GM12878 (cell line): Measurements from ENCODE around the gene HSD3B1. TPM values are rescaled to one million over a fixed set of nuclear protein-coding genes. Genes with fewer than 3 reads are reported as not detected.

Source experiments
- ATAC-seq: fragments of 200-7000 bp; cut with Tn5 transposase; 3 replicates; pipeline ENCODE4 v1.9.1; 2020; ENCODE audit warnings: mild to moderate bottlenecking, moderate library complexity
- BruUV-seq: library from RNA; stranded (reverse); fragments of 400-500 nt; replicated peaks from 2 replicates; lab custom pipeline; 2021; lab: Mats Ljungman, UMichigan
- CTCF ChIA-PET: fragments of 300-600 bp; sonication (Branson Sonifier 250); formaldehyde crosslinking; extraction: SDS; loops from one replicate; lab custom pipeline; 2021; ENCODE audit warnings: inconsistent platforms; lab: Yijun Ruan, JAX
- POLR2A ChIA-PET: fragments of 350-600 bp; formaldehyde crosslinking; extraction: SDS; loops from one replicate; lab custom pipeline; 2021; ENCODE audit warnings: inconsistent platforms; lab: Charles Lee
- RAD21 ChIA-PET: fragments of 300-600 bp; sonication (Branson Sonifier 250); formaldehyde crosslinking; loops from one replicate; lab custom pipeline; 2023; ENCODE audit warnings: antibody characterized with exemption; ENCODE audit not compliant: unreplicated experiment; lab: Charles Lee
- SMC1A ChIA-PET: fragments of 300-600 bp; sonication (Branson Sonifier 250); formaldehyde crosslinking; loops from one replicate; lab custom pipeline; 2023; ENCODE audit not compliant: unreplicated experiment, uncharacterized antibody; lab: Charles Lee
- DNase-seq: peaks from one replicate; pipeline ENCODE4 v3.0.0-alpha.2; 2011; ENCODE audit warnings: low read depth, low spot score
- FAIRE-seq: peaks from 3 replicates; lab custom pipeline; 2011; peaks lifted over from hg19 to GRCh38; lab: Jason Lieb, UNC
- H2AFZ ChIP-seq: 2 replicates; pipeline ENCODE4 v1.6.0; 2011; ENCODE audit warnings: low read depth, low read length, control low read depth; ENCODE audit not compliant: control insufficient read depth
- H3K27ac ChIP-seq: 2 replicates; pipeline ENCODE4 v1.5.1; 2011; ENCODE audit warnings: control low read depth; ENCODE audit not compliant: control insufficient read depth, insufficient read depth
- H3K27me3 ChIP-seq, 2 experiments: replicated peaks in 1 of 2; 2 replicates each; pipeline versions ENCODE4 v1.6.0 to v1.6.1; 2011; ENCODE audit warnings: low read length in 1 of 2; ENCODE audit not compliant: control insufficient read depth in 2 of 2, insufficient read depth in 2 of 2
- H3K36me3 ChIP-seq, 2 experiments: 2 replicates each; pipeline ENCODE4 v1.5.1; 2011; ENCODE audit warnings: low read length in 1 of 2; ENCODE audit not compliant: control insufficient read depth in 2 of 2, insufficient read depth in 2 of 2
- H3K4me1 ChIP-seq: 2 replicates; pipeline ENCODE4 v1.6.1; 2011; ENCODE audit warnings: mild to moderate bottlenecking, low read length, moderate library complexity, mixed read lengths; ENCODE audit not compliant: control insufficient read depth, insufficient read depth
- H3K4me2 ChIP-seq: 2 replicates; pipeline ENCODE4 v1.6.0; 2011; ENCODE audit warnings: control low read depth; ENCODE audit not compliant: control insufficient read depth, insufficient read depth
- H3K4me3 ChIP-seq: fragments of 200-600 bp; sonication (generic); 2 replicates; pipeline ENCODE4 v1.5.1; 2016
- H3K79me2 ChIP-seq: 2 replicates; pipeline ENCODE4 v1.6.0; 2011; ENCODE audit warnings: low read length; ENCODE audit not compliant: control insufficient read depth, insufficient read depth
- H3K9ac ChIP-seq: 2 replicates; pipeline ENCODE4 v1.8.0; 2011; ENCODE audit warnings: low read length, control low read depth, mixed read lengths; ENCODE audit not compliant: control insufficient read depth, insufficient read depth
- H3K9me3 ChIP-seq: replicated peaks from 3 replicates; pipeline ENCODE4 v1.5.1; 2011; ENCODE audit warnings: mild to moderate bottlenecking, low read length; ENCODE audit not compliant: control insufficient read depth, insufficient read depth
- H4K20me1 ChIP-seq: 2 replicates; pipeline ENCODE4 v1.6.0; 2011; ENCODE audit not compliant: control insufficient read depth, insufficient read depth
- CEBPZ ChIP-seq: fragments of 150-350 bp; IDR thresholded peaks from 2 replicates; pipeline ENCODE4 v1.6.1; 2016; ENCODE audit warnings: low read depth, low read length
- CREM ChIP-seq: IDR thresholded peaks from 2 replicates; pipeline ENCODE4 v1.6.1; 2014; ENCODE audit warnings: antibody characterized with exemption, low read depth
- CUX1 ChIP-seq: IDR thresholded peaks from 2 replicates; pipeline ENCODE4 v1.6.1; 2012; ENCODE audit warnings: improper control_type of control experiment, low read depth, low read length; ENCODE audit not compliant: insufficient replicate concordance
- EP300 ChIP-seq, 2 experiments: fragments of 150-350 bp in 1 of 2; IDR thresholded peaks; 2 replicates each; pipeline ENCODE4 v1.6.1; 2011 to 2012; ENCODE audit warnings: low read depth in 2 of 2, low read length in 2 of 2, borderline replicate concordance in 1 of 2, improper control_type of control experiment in 1 of 2, inconsistent platforms in 1 of 2; ENCODE audit not compliant: control insufficient read depth in 1 of 2
- ESRRA ChIP-seq: IDR thresholded peaks from 2 replicates; pipeline ENCODE4 v1.6.1; 2012; ENCODE audit warnings: mild to moderate bottlenecking, low read length, improper control_type of control experiment
- EZH2 ChIP-seq: IDR thresholded peaks from 2 replicates; pipeline ENCODE4 v1.6.1; 2012; ENCODE audit warnings: low read depth, mild to moderate bottlenecking, control low read depth, inconsistent platforms, low read length, borderline replicate concordance; ENCODE audit not compliant: control insufficient read depth
- NKRF ChIP-seq: fragments of 450-650 bp; conservative IDR thresholded peaks from 2 replicates; pipeline ENCODE4 v1.6.1; 2017; ENCODE audit warnings: mild to moderate bottlenecking, moderate library complexity
- NR2C1 ChIP-seq: fragments of 450-650 bp; IDR thresholded peaks from 2 replicates; pipeline ENCODE4 v1.6.1; 2017; ENCODE audit warnings: antibody characterized with exemption, mild to moderate bottlenecking, moderate library complexity
- RAD51 ChIP-seq: fragments of 450-650 bp; IDR thresholded peaks from 2 replicates; pipeline ENCODE4 v1.6.1; 2016; ENCODE audit warnings: moderate library complexity, mild to moderate bottlenecking, inconsistent platforms
- RB1 ChIP-seq: fragments of 450-650 bp; formaldehyde crosslinking; IDR thresholded peaks from 2 replicates; pipeline ENCODE4 v1.6.1; 2017; ENCODE audit warnings: mild to moderate bottlenecking, borderline replicate concordance
- SMAD5 ChIP-seq: IDR thresholded peaks from 2 replicates; pipeline ENCODE4 v1.6.1; 2016; ENCODE audit warnings: antibody characterized with exemption, low read depth
- SPI1 ChIP-seq: IDR thresholded peaks from 2 replicates; pipeline ENCODE4 v1.6.1; 2011; ENCODE audit warnings: low read depth, mild to moderate bottlenecking, low read length, moderate library complexity, borderline replicate concordance; ENCODE audit not compliant: insufficient read depth
- SREBF2 ChIP-seq: IDR thresholded peaks from 2 replicates; pipeline ENCODE4 v1.6.1; 2012; ENCODE audit warnings: mild to moderate bottlenecking, low read length
- ZBED1 ChIP-seq: IDR thresholded peaks from 2 replicates; pipeline ENCODE4 v1.6.1; 2016; ENCODE audit warnings: borderline replicate concordance
- ZNF384 ChIP-seq: IDR thresholded peaks from 2 replicates; pipeline ENCODE4 v1.6.1; 2012; ENCODE audit warnings: low read depth, mild to moderate bottlenecking, low read length, improper control_type of control experiment, borderline replicate concordance
- WGBS: methylation state at CpG from one replicate; pipeline ENCODE4 v1.1.6; 2016; ENCODE audit warnings: low lambda C conversion rate; ENCODE audit not compliant: insufficient replicate concordance, insufficient coverage; ENCODE audit errors: missing lambda C conversion rate; 5-methylcytosine and 5-hydroxymethylcytosine counted together
- in situ Hi-C: fragments of 300-500 bp; cut with MboI; formaldehyde crosslinking; loops from 9 replicates; pipeline ENCODE4 v1.14.3; 2018; ENCODE audit warnings: mixed read lengths
- intact Hi-C: fragments of 100-400 bp; cut with micrococcal nuclease; formaldehyde crosslinking; loops from one replicate; pipeline ENCODE4 v1.14.2; 2022; ENCODE audit not compliant: unreplicated experiment
- polyA plus RNA-seq, 11 experiments: library from polyadenylated mRNA; depleted of rRNA in 4 of 11; unstranded in 6 of 11; stranded (reverse) in 5 of 11; fragments of >200 nt; fragmentation: Nextera tagmentation in 4 of 11; fragmentation: Illumina TruSeq in 1 of 11; extraction: Ambion mirVana in 4 of 11; extraction: Trizol in 1 of 11; gene quantifications; 1 replicate in 1 of 11; 2 replicates in 10 of 11; pipeline versions ENCODE4 v1.2.1 to v1.2.3, GENCODE V29; 2011 to 2016; ENCODE audit warnings: inconsistent platforms in 2 of 11, missing spikeins in 2 of 11, low read depth in 1 of 11
- total RNA-seq, 4 experiments: library from RNA; depleted of rRNA in 3 of 4; stranded (reverse); fragments of >200 nt in 3 of 4; fragmentation: Illumina TruSeq in 1 of 4; extraction: Trizol in 1 of 4; gene quantifications; 2 replicates each; pipeline versions ENCODE4 v1.2.1 to v1.2.3, GENCODE V29; 2013 to 2021

HSD3B1 gene
- total and polyA plus RNA-seq, 10 of the 15 experiments (the other 5 are each of a cell fraction or from before 2014, with no cell fraction given): not detected

GRCh38 chr1:119480175-119480574, 26.8 kb upstream of the HSD3B1 start:
- ATAC-seq: no peak
- WGBS: 0% methylated on average over 1 of the region's 2 CpGs
- no peak for TF ChIP-seq NKRF
- TF ChIP-seq ESRRA: no peak
- TF ChIP-seq RB1: no peak
- TF ChIP-seq CREM: no peak
- TF ChIP-seq CUX1: no peak
- no peak for TF ChIP-seq RAD51
- no peak for TF ChIP-seq CEBPZ
- TF ChIP-seq EP300 (IDR thresholded peaks at IDR 0.05; ENCODE audit: borderline replicate concordance in 1 of 2, control insufficient read depth in 1 of 2, low read depth in 2 of 2, low read length in 2 of 2): no peak
- no peak for TF ChIP-seq SPI1
- TF ChIP-seq NR2C1: no peak
- TF ChIP-seq SREBF2: no peak
- no peak for TF ChIP-seq ZBED1
- no peak for TF ChIP-seq ZNF384
- TF ChIP-seq EZH2: no peak
- TF ChIP-seq SMAD5: no peak

More at GRCh38 chr1:119480175-119480574, 26.8 kb upstream of the HSD3B1 start:
- no peaks in the 10 kb centered on the region for H3K79me2 ChIP-seq
- ChIA-PET CTCF (no interaction called here), RAD21 (no interaction called here), SMC1A (no interaction called here), POLR2A (no interaction called here)
- in situ Hi-C loops: no loop called here
- H3K9me3 ChIP-seq: no peaks in the 10 kb centered on the region
- no TSS peak for BruUV-seq
- no peaks in the 10 kb centered on the region for H3K4me1 ChIP-seq
- H3K4me2 ChIP-seq: no peak overlapping the region
- no peaks in the 10 kb centered on the region; the same call in 1 of the 2 replicates for H4K20me1 ChIP-seq
- DNase-seq (no peak), FAIRE-seq (no peak)
- H3K9ac ChIP-seq: no peak overlapping the region
- no peak overlapping the region for H3K4me3 ChIP-seq
- no peak overlapping the region for H3K27ac ChIP-seq
- H3K27me3 ChIP-seq: no peaks in the 10 kb centered on the region
- H3K36me3 ChIP-seq: no peaks in the 10 kb centered on the region
- intact Hi-C loops: no loop called here
- H2AFZ ChIP-seq: no peak overlapping the region
